ENCODE measurements around the gene CADM3. TPM values are rescaled to one million over a fixed set of nuclear protein-coding genes. Genes with fewer than 3 reads are reported as not detected.

The CADM3 gene
- total RNA-seq, 4 donors from 2014 or later, result 0.19 to 9.2 (median 3.3) TPM

DNA sequence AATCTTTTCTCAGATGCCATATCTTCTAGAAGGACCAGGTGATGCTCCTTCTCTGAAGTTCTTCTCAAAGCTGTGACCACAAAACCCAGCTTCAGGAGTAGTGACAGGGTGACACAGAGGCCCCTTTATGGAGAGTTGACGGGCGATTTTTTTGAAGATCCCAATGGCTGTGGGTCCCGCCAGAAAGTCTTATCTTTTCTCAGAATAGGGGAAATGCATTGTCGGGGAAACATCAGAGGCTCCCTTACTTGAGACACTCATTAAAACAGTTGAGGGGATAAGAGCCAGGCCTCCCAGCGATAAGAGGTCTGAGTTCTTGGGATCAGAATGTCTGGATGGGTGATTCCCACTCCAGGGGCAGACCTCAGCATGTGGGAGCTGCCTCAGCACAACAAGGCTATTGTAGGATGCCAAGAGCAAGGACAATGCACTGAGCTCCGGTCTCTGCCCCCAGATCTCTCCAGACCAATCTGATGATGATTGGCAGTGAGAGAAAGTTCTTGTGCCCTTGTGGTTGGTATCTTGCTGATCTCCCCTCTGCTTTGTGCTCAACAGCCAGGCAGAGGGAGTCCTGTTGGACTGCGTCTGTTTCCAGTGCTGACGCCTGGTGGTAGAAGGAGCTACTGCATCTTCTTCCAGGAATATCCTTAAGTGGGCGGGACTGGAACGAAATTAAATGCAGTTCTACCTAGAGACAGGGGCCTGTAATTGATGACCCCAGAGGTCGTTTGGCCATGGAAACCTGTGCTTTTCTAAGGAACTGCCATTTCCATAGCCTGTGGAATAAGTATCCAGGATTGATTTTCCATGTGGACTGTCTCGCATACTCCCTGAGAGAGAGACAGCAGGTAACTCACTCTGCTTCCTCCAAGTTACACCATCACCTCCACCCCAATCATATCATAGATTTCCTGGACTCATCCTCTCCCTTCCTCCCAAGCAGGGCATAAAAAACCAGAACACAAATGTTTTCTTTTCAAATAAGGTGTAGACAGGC lies 26.4 kb downstream of the CADM3 start:
- H3K4me1 ChIP-seq, result no peaks in the 10 kb centered on the region
- TF ChIP-seq POLR2A (IDR thresholded peaks at IDR 0.05), result no peak
- TF ChIP-seq, protein P1, sequence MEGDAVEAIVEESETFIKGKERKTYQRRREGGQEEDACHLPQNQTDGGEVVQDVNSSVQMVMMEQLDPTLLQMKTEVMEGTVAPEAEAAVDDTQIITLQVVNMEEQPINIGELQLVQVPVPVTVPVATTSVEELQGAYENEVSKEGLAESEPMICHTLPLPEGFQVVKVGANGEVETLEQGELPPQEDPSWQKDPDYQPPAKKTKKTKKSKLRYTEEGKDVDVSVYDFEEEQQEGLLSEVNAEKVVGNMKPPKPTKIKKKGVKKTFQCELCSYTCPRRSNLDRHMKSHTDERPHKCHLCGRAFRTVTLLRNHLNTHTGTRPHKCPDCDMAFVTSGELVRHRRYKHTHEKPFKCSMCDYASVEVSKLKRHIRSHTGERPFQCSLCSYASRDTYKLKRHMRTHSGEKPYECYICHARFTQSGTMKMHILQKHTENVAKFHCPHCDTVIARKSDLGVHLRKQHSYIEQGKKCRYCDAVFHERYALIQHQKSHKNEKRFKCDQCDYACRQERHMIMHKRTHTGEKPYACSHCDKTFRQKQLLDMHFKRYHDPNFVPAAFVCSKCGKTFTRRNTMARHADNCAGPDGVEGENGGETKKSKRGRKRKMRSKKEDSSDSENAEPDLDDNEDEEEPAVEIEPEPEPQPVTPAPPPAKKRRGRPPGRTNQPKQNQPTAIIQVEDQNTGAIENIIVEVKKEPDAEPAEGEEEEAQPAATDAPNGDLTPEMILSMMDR (IDR thresholded peaks at IDR 0.05), result peak; percentile 80 to 89 (median 86)
- no peaks in the 10 kb centered on the region for H3K9me3 ChIP-seq
- DNase-seq, result no peak
- no peak overlapping the region for H3K27ac ChIP-seq
- H3K4me3 ChIP-seq, result peak overlapping the region in 2 of 4 donors; percentile 7 to 49
- H3K27me3 ChIP-seq, result peaks cover 0 to 39% (median 0%) of the 10 kb centered on the region in 4 donors
- intact Hi-C loops (cut with DNase I), result loop anchor here (5.0 kb wide), 1 partner anchor 36 kb away; no protein-coding TSS in a partner anchor
- H3K36me3 ChIP-seq, result no peaks in the 10 kb centered on the region
- WGBS, 2 donors, result 41 to 50% methylated on average over 9 to 10 of the region's 12 CpGs

DNA sequence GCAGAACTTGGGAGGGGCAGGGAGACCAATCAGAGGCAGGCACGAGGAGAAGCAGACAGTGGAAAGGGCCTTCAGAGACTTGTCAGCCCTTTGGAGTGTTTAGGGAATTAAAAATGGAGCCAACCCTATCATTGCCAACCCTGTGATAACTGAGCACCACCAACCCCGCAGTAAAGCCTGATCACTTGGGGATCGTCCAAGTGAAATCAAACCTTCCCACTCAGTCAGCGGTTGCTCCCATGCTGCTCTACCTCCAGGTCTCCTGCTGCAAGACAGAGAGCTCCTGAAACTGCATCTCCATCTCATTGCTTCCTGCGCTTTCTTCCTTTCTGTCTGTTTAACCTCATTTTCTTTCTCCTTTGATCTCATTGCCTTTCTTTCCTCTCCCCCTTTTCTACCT lies 28.5 kb downstream of the CADM3 start:
- Histone ChIP-seq H3K9me3 (no peaks in the 10 kb centered on the region), H3K27ac (peak overlapping the region in 1 of 4 donors; percentile 11), H3K4me3 (peak overlapping the region in 2 of 4 donors; percentile 32 to 49), H3K36me3 (no peaks in the 10 kb centered on the region), H3K27me3 (peaks cover 0 to 49% (median 0%) of the 10 kb centered on the region in 4 donors), H3K4me1 (no peaks in the 10 kb centered on the region)
- WGBS, 2 donors, result 74 to 83% methylated on average over 4 to 5 of the region's 5 CpGs
- intact Hi-C loops (cut with DNase I), result loop anchor here (5.0 to 10.0 kb wide), 2 partner anchors 38 to 55 kb away; no protein-coding TSS in a partner anchor
- DNase-seq, result no peak
- TF ChIP-seq POLR2A (IDR thresholded peaks at IDR 0.05), result no peak
- TF ChIP-seq, protein P1 (IDR thresholded peaks at IDR 0.05), result no peak

DNA sequence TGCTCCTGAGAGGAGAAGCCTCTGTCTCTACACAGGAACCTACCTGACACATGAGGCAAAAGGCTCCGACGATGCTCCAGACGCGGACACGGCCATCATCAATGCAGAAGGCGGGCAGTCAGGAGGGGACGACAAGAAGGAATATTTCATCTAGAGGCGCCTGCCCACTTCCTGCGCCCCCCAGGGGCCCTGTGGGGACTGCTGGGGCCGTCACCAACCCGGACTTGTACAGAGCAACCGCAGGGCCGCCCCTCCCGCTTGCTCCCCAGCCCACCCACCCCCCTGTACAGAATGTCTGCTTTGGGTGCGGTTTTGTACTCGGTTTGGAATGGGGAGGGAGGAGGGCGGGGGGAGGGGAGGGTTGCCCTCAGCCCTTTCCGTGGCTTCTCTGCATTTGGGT lies 29.4 kb downstream of the CADM3 start:
- no peak for DNase-seq
- peaks cover 0 to 57% (median 0%) of the 10 kb centered on the region in 4 donors for H3K27me3 ChIP-seq
- no peaks in the 10 kb centered on the region for H3K36me3 ChIP-seq
- 56 to 70% methylated on average over 8 to 11 of the region's 18 CpGs for WGBS, 2 donors
- H3K4me1 ChIP-seq, result no peaks in the 10 kb centered on the region
- no peaks in the 10 kb centered on the region for H3K9me3 ChIP-seq
- intact Hi-C loops (cut with DNase I), result loop anchor here (10.0 kb wide), 1 partner anchor 56 kb away; no protein-coding TSS in a partner anchor
- peak overlapping the region in 3 of 4 donors; percentile 17 to 49 (median 32) for H3K4me3 ChIP-seq
- H3K27ac ChIP-seq, result peak overlapping the region in 1 of 4 donors; percentile 45
- TF ChIP-seq POLR2A (IDR thresholded peaks at IDR 0.05), result no peak
- TF ChIP-seq, protein P1 (IDR thresholded peaks at IDR 0.05), result no peak

DNA sequence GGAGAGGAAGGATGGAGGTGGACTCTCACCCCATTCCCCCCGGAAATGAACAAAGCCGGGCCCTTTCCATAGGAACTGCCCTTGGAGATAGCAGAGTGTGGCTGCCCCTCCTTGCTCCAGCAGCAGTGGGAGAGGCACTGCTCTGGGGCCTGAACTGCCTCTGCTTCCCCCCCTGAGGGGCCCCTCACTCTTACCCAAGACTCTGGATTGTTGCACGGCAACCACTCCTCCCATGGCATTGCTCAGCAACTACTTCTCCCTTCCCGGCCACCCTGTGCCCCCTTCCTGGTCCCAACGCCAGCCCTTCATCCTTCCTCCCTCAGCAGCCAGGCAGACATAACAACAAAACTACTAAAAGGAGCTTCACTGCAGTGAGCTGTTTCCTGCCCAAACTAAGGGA lies 30.2 kb downstream of the CADM3 start:
- H3K36me3 ChIP-seq, result no peaks in the 10 kb centered on the region
- no peaks in the 10 kb centered on the region for H3K4me1 ChIP-seq
- TF ChIP-seq, protein P1 (IDR thresholded peaks at IDR 0.05), result no peak
- no peak for TF ChIP-seq POLR2A (IDR thresholded peaks at IDR 0.05)
- DNase-seq, result no peak
- peak overlapping the region in 3 of 4 donors; percentile 17 to 49 (median 32) for H3K4me3 ChIP-seq
- peaks cover 0 to 66% (median 0%) of the 10 kb centered on the region in 4 donors for H3K27me3 ChIP-seq
- 34 to 44% methylated on average over 4 to 5 of the region's 5 CpGs for WGBS, 2 donors
- intact Hi-C loops (cut with DNase I), result loop anchor here (10.0 kb wide), 1 partner anchor 57 kb away; no protein-coding TSS in a partner anchor
- no peaks in the 10 kb centered on the region for H3K9me3 ChIP-seq
- peak overlapping the region in 2 of 4 donors; percentile 28 to 45 for H3K27ac ChIP-seq

All from esophagus squamous epithelium (tissue), 5 donors.